K562 (cell line): ENCODE results near the gene HSPB1.

Experiments
- ARID2 ChIP-seq: fragments of 450-650 bp; IDR thresholded peaks from 2 replicates; pipeline ENCODE4 v1.6.1; 2017; ENCODE audit warnings: antibody characterized with exemption, mild to moderate bottlenecking
- CHD2 ChIP-seq: IDR thresholded peaks from 2 replicates; pipeline ENCODE4 v1.6.1; 2011; ENCODE audit warnings: low read depth, low read length
- CHD4 ChIP-seq: fragments of 200-600 bp; sonication (generic); IDR thresholded peaks from 3 replicates; pipeline ENCODE4 v1.6.1; 2012; ENCODE audit warnings: low read depth, mild to moderate bottlenecking, mixed read lengths, low read length, inconsistent platforms; ENCODE audit not compliant: insufficient read depth, insufficient replicate concordance, poor library complexity, severe bottlenecking
- TF ChIP-seq, protein P1 (sequence below): sonication (generic); formaldehyde crosslinking; IDR thresholded peaks from 2 replicates; pipeline ENCODE4 v1.8.0; 2022; ENCODE audit warnings: missing genetic modification reagents, mild to moderate bottlenecking, borderline replicate concordance

GRCh38 chr7:76285604-76286374, 16.7 kb upstream of the HSPB1 start:
- TF ChIP-seq CHD4 (no peak), CHD2 (no peak), ARID2 (no peak)
- TF ChIP-seq, protein P1, sequence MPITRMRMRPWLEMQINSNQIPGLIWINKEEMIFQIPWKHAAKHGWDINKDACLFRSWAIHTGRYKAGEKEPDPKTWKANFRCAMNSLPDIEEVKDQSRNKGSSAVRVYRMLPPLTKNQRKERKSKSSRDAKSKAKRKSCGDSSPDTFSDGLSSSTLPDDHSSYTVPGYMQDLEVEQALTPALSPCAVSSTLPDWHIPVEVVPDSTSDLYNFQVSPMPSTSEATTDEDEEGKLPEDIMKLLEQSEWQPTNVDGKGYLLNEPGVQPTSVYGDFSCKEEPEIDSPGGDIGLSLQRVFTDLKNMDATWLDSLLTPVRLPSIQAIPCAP (CRISPR knock-in tag), result no peak
